ENCODE results near the gene MB21D2.

- TF ChIP-seq CTCF (IDR thresholded peaks at IDR 0.05; ENCODE audit: low read length) (no peak), EZH2 (optimal IDR thresholded peaks at IDR 0.05; ENCODE audit: low read depth, low read length) (no peak)
Measured at GRCh38 chr3:192844836-192845525, 72.7 kb downstream of the MB21D2 start.

Measured in MM.1S (cell line).